A673 (cell line): ENCODE measurements around the gene MOGAT2.

Source experiments
- EZH2 ChIP-seq: fragments of 200-600 bp; sonication (generic); IDR thresholded peaks from 2 replicates; pipeline ENCODE4 v1.6.1; 2017; ENCODE audit warnings: borderline replicate concordance, low read depth, mild to moderate bottlenecking, mixed read lengths, antibody characterized with exemption, low read length; ENCODE audit not compliant: poor library complexity, severe bottlenecking
- TF ChIP-seq, protein P1 (sequence below): fragments of 300-800, 200-600 bp; sonication (generic); conservative IDR thresholded peaks from 2 replicates; pipeline ENCODE4 v1.5.1; 2017; ENCODE audit warnings: low read depth, mild to moderate bottlenecking, antibody characterized with exemption, low read length, moderate library complexity, mixed read lengths

- TF ChIP-seq, protein P1, sequence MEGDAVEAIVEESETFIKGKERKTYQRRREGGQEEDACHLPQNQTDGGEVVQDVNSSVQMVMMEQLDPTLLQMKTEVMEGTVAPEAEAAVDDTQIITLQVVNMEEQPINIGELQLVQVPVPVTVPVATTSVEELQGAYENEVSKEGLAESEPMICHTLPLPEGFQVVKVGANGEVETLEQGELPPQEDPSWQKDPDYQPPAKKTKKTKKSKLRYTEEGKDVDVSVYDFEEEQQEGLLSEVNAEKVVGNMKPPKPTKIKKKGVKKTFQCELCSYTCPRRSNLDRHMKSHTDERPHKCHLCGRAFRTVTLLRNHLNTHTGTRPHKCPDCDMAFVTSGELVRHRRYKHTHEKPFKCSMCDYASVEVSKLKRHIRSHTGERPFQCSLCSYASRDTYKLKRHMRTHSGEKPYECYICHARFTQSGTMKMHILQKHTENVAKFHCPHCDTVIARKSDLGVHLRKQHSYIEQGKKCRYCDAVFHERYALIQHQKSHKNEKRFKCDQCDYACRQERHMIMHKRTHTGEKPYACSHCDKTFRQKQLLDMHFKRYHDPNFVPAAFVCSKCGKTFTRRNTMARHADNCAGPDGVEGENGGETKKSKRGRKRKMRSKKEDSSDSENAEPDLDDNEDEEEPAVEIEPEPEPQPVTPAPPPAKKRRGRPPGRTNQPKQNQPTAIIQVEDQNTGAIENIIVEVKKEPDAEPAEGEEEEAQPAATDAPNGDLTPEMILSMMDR = no peak
- no peak for TF ChIP-seq EZH2
These were observed 56.1 kb downstream of the MOGAT2 start for GRCh38 chr11:75773595-75774353.
